HepG2 (cell line): ENCODE results near the gene IRF1. TPM values are rescaled to one million over a fixed set of nuclear protein-coding genes. Genes with fewer than 3 reads are reported as not detected.

Experiments
- ATAC-seq: fragments of 200-7000 bp; cut with Tn5 transposase; 3 replicates; pipeline ENCODE4 v1.9.1; 2020; ENCODE audit warnings: mild to moderate bottlenecking, moderate library complexity
- BruUV-seq: library from RNA; stranded (reverse); fragments of 400-500 nt; replicated peaks from 2 replicates; lab custom pipeline; 2021; lab: Mats Ljungman, UMichigan
- CTCF ChIA-PET: fragments of 300-600 bp; formaldehyde crosslinking; extraction: SDS; loops from one replicate; lab custom pipeline; 2021; ENCODE audit warnings: low total read pairs, inconsistent platforms, low intra/inter-chr PET ratio; lab: Yijun Ruan, JAX
- POLR2A ChIA-PET: fragments of 350-600 bp; sonication (Branson Sonifier 250); formaldehyde crosslinking; loops from one replicate; lab custom pipeline; 2020; ENCODE audit warnings: antibody characterized with exemption, inconsistent platforms; lab: Yijun Ruan, JAX
- DNase-seq: peaks from one replicate; pipeline ENCODE4 v3.0.0-alpha.2; 2015; ENCODE audit warnings: low spot score
- FAIRE-seq: peaks from 3 replicates; lab custom pipeline; 2011; peaks lifted over from hg19 to GRCh38; lab: Jason Lieb, UNC
- H2AFZ ChIP-seq: one replicate; pipeline ENCODE4 v1.6.1; 2011; ENCODE audit warnings: low read length, inconsistent platforms
- H3K27ac ChIP-seq: fragments of 300-600 bp; 3 replicates; pipeline ENCODE4 v1.8.0; 2011; ENCODE audit warnings: mixed run types, mild to moderate bottlenecking, mixed read lengths, low read length, inconsistent platforms; ENCODE audit not compliant: insufficient read depth; ENCODE audit errors: extremely low read length
- H3K27me3 ChIP-seq, 2 experiments: fragments of 200-600 bp in 1 of 2; 2 replicates in 1 of 2; 3 replicates in 1 of 2; pipeline versions ENCODE4 v1.6.0 to v1.8.0; 2011; ENCODE audit warnings: low read length in 2 of 2, mild to moderate bottlenecking in 2 of 2, moderate library complexity in 2 of 2, inconsistent platforms in 1 of 2; ENCODE audit not compliant: insufficient read depth in 2 of 2, control insufficient read depth in 1 of 2
- H3K36me3 ChIP-seq, 2 experiments: fragments of 200-600 bp in 1 of 2; replicated peaks in 1 of 2; 2 replicates in 1 of 2; 3 replicates in 1 of 2; pipeline versions ENCODE4 v1.5.1 to v1.8.0; 2011; ENCODE audit warnings: low read length in 2 of 2, inconsistent platforms in 1 of 2; ENCODE audit not compliant: insufficient read depth in 2 of 2, control insufficient read depth in 1 of 2
- H3K4me1 ChIP-seq: 2 replicates; pipeline ENCODE4 v1.5.1; 2012; ENCODE audit warnings: low read length, inconsistent platforms; ENCODE audit not compliant: insufficient read depth
- H3K4me2 ChIP-seq: 2 replicates; pipeline ENCODE4 v1.6.0; 2011; ENCODE audit warnings: low read depth, low read length, inconsistent platforms
- H3K4me3 ChIP-seq, 3 experiments: fragments of 200-600 bp in 1 of 3; sonication (generic), shearing (Covaris generic) in 1 of 3; replicated peaks in 1 of 3; 2 replicates each; pipeline ENCODE4 v1.5.1; 2011 to 2016; ENCODE audit warnings: low read length in 3 of 3, inconsistent platforms in 2 of 3, low read depth in 2 of 3, mild to moderate bottlenecking in 2 of 3, control low read depth in 1 of 3, mixed read lengths in 1 of 3; ENCODE audit not compliant: insufficient read depth in 1 of 3
- H3K79me2 ChIP-seq: one replicate; pipeline ENCODE4 v1.6.1; 2011; ENCODE audit warnings: low read length, inconsistent platforms; ENCODE audit not compliant: insufficient read depth
- H3K9ac ChIP-seq: 2 replicates; pipeline ENCODE4 v1.6.0; 2011; ENCODE audit warnings: mild to moderate bottlenecking, low read depth, low read length, inconsistent platforms; ENCODE audit not compliant: insufficient read depth
- H3K9me3 ChIP-seq: 2 replicates; pipeline ENCODE4 v1.5.1; 2012; ENCODE audit warnings: mild to moderate bottlenecking, low read length
- H4K20me1 ChIP-seq: 2 replicates; pipeline ENCODE4 v1.6.0; 2011; ENCODE audit warnings: inconsistent platforms, mild to moderate bottlenecking, low read length, moderate library complexity; ENCODE audit not compliant: insufficient read depth
- CBX5 ChIP-seq: sonication (generic); formaldehyde crosslinking; IDR thresholded peaks from 2 replicates; pipeline ENCODE4 v1.4.0; 2020; ENCODE audit warnings: missing genetic modification reagents, borderline replicate concordance
- DR1 ChIP-seq: sonication (generic); formaldehyde crosslinking; IDR thresholded peaks from 2 replicates; pipeline ENCODE4 v1.8.0; 2021; ENCODE audit warnings: mild to moderate bottlenecking, missing genetic modification reagents, inconsistent platforms
- GFI1 ChIP-seq: sonication (generic); formaldehyde crosslinking; IDR thresholded peaks from 2 replicates; pipeline ENCODE4 v1.5.0; 2020; ENCODE audit warnings: missing genetic modification reagents, mild to moderate bottlenecking, borderline replicate concordance
- RBM39 ChIP-seq: fragments of 200-400 bp; formaldehyde crosslinking; IDR thresholded peaks from one replicate; pipeline ENCODE4 v1.6.1; 2018; ENCODE audit warnings: antibody characterized with exemption, mild to moderate bottlenecking, low read depth, low read length; ENCODE audit not compliant: poor library complexity, severe bottlenecking
- RFXAP ChIP-seq: sonication (generic); formaldehyde crosslinking; IDR thresholded peaks from 2 replicates; pipeline ENCODE4 v1.4.0; 2020; ENCODE audit warnings: missing genetic modification reagents, borderline replicate concordance
- SIN3A ChIP-seq: IDR thresholded peaks from 2 replicates; pipeline ENCODE4 v1.6.1; 2011; ENCODE audit warnings: low read depth, mild to moderate bottlenecking, control low read depth, low read length, borderline replicate concordance
- SOX6 ChIP-seq, 2 experiments: fragments of 450-650 bp in 1 of 2; sonication (generic) in 1 of 2; formaldehyde crosslinking in 1 of 2; IDR thresholded peaks; 2 replicates each; pipeline versions ENCODE4 v1.4.0 to v1.6.1; 2017 to 2020; ENCODE audit warnings: antibody characterized with exemption in 1 of 2, mild to moderate bottlenecking in 1 of 2, missing genetic modification reagents in 1 of 2
- ZBTB7A ChIP-seq: sonication (generic); formaldehyde crosslinking; IDR thresholded peaks from 2 replicates; pipeline ENCODE4 v1.8.0; 2022; ENCODE audit warnings: mild to moderate bottlenecking, missing genetic modification reagents
- ZNF414 ChIP-seq: sonication (generic); formaldehyde crosslinking; IDR thresholded peaks from 2 replicates; pipeline ENCODE4 v1.5.0; 2020; ENCODE audit warnings: missing genetic modification reagents
- ZNF484 ChIP-seq: sonication (generic); formaldehyde crosslinking; IDR thresholded peaks from 2 replicates; pipeline ENCODE4 v1.5.1; 2020; ENCODE audit warnings: mild to moderate bottlenecking, low read depth, missing genetic modification reagents, borderline replicate concordance
- ZZZ3 ChIP-seq: sonication (generic); formaldehyde crosslinking; IDR thresholded peaks from 2 replicates; pipeline ENCODE4 v1.4.0; 2020; ENCODE audit warnings: missing genetic modification reagents, mild to moderate bottlenecking, borderline replicate concordance
- WGBS: methylation state at CpG from one replicate; pipeline ENCODE4 v1.1.6; 2017; ENCODE audit warnings: low lambda C conversion rate; 5-methylcytosine and 5-hydroxymethylcytosine counted together
- in situ Hi-C: cut with HindIII; loops from 2 replicates; pipeline ENCODE4 v1.10.0; 2017; ENCODE audit warnings: low pct_unique_long_range_greater_than_20kb; ENCODE audit not compliant: extremely low pct_ligation_motif_present
- intact Hi-C: fragments of 100-400 bp; cut with micrococcal nuclease; formaldehyde crosslinking; loops from one replicate; pipeline ENCODE4 v1.10.0; 2022; ENCODE audit not compliant: unreplicated experiment
- polyA plus RNA-seq, 8 experiments: library from polyadenylated mRNA; depleted of rRNA in 3 of 8; stranded (reverse) in 7 of 8; unstranded in 1 of 8; fragments of >200 nt; fragmentation: Illumina TruSeq in 4 of 8; extraction: Trizol in 4 of 8; gene quantifications; 2 replicates each; pipeline versions ENCODE4 v1.2.1 to v1.2.3, GENCODE V29; 2011 to 2016; ENCODE audit warnings: low read depth in 4 of 8, missing spikeins in 1 of 8, mixed read lengths in 1 of 8; ENCODE audit not compliant: insufficient read depth in 1 of 8
- total RNA-seq, 5 experiments: library from RNA; depleted of rRNA; stranded (reverse); fragments of >200 nt; fragmentation: Illumina TruSeq; extraction: Trizol; gene quantifications; 2 replicates each; pipeline ENCODE4 v1.2.3, GENCODE V29; 2016; ENCODE audit warnings: low read depth in 1 of 5
- TF ChIP-seq, protein P1 (sequence below): sonication (generic); formaldehyde crosslinking; IDR thresholded peaks from 2 replicates; pipeline ENCODE4 v1.4.0; 2020; ENCODE audit warnings: missing genetic modification reagents

The IRF1 gene
- total and polyA plus RNA-seq, 2 of the 13 experiments (the other 11 are each of a cell fraction or from before 2014, with no cell fraction given): 4.1 to 8.8 TPM

DNA sequence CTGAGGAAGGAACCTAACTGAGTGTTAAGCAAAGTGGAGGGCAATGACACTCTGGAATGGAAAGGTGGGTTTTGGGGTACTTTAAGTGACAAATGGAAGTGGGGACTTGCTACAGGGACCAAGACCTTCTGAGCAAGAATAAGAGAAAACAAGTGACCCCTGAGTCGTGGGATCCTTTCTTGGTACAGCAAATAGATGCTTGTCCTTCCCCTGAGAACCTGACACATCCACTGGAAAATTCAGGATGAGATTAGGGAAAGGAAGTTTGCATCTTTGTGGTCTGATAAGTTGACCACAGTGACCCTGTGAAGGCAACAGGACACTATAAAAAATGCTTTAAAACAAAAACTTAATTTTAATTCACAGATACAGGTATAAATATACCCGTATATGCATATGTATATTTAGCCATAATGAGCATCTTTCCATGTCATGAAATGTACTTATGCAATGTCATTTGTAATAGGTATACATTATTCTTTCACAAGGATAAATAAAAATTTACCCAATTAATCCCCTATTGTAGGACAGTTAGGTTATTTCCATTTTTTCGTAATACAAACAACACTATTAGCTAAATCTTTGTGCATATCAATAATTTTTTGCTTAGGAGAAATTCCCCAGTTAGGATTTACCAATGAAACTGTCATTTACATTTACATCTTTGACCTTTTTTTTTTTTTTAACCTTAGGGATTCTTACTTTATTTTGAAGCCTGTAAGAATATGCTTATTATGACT is 2.0 kb upstream of the IRF1 start (continued):
- no peak for TF ChIP-seq ZBTB7A (CRISPR knock-in tag)
- TF ChIP-seq RBM39: no peak

- intact Hi-C loops (loop anchor here (2.0 kb wide), 1 partner anchor 73 kb away; no protein-coding TSS in a partner anchor), in situ Hi-C loops (loop anchor here (10.0 kb wide), 3 partner anchors 67 to 197 kb away; partner anchors contain the start of gene SLC22A4)
- DNase-seq: no peak
- peak; percentile 5 for ATAC-seq
- peak overlapping the region; percentile 97 for H3K4me2 ChIP-seq
- peaks cover 3% of the 10 kb centered on the region; the same call in 1 of the 2 replicates for H4K20me1 ChIP-seq
- H3K4me1 ChIP-seq: peaks cover 45% of the 10 kb centered on the region
- no peaks in the 10 kb centered on the region for H3K9me3 ChIP-seq
- H3K9ac ChIP-seq: peak overlapping the region; percentile 73
- peaks cover 6% of the 10 kb centered on the region for H3K79me2 ChIP-seq
- no peak for FAIRE-seq
- peak overlapping the region; percentile 65 to 85 (median 65) for H3K4me3 ChIP-seq
- H3K27ac ChIP-seq: peak overlapping the region; percentile 54
- POLR2A ChIA-PET: interaction anchor here (0.9 to 5.2 kb wide), 19 partner anchors 9 to 198 kb away, joined by 3 to 99 read pairs (median 12); partner anchors contain the start of genes SLC22A4 and SLC22A5
- peaks cover 4 to 14% of the 10 kb centered on the region in 2 experiments; a peak in 4 of 5 replicates for H3K36me3 ChIP-seq
- TF ChIP-seq SIN3A (0 out of 2 replicates have a peak, but pooled peaks have one; percentile 43), ZNF414 (CRISPR knock-in tag) (0 out of 2 replicates have a peak, but pooled peaks have one; percentile 28), GFI1 (0 out of 2 replicates have a peak, but pooled peaks have one; percentile 7), SOX6 (IDR thresholded peaks at IDR 0.05) (no peak), SOX6 (CRISPR knock-in tag; IDR thresholded peaks at IDR 0.05) (0 out of 2 replicates have a peak, but pooled peaks have one; percentile 20), CBX5 (CRISPR knock-in tag) (0 out of 2 replicates have a peak, but pooled peaks have one; percentile 41), ZNF484 (CRISPR knock-in tag) (no peak), DR1 (no peak), RFXAP (no peak), ZZZ3 (CRISPR knock-in tag) (0 out of 2 replicates have a peak, but pooled peaks have one; percentile 15)
- TF ChIP-seq, protein P1, sequence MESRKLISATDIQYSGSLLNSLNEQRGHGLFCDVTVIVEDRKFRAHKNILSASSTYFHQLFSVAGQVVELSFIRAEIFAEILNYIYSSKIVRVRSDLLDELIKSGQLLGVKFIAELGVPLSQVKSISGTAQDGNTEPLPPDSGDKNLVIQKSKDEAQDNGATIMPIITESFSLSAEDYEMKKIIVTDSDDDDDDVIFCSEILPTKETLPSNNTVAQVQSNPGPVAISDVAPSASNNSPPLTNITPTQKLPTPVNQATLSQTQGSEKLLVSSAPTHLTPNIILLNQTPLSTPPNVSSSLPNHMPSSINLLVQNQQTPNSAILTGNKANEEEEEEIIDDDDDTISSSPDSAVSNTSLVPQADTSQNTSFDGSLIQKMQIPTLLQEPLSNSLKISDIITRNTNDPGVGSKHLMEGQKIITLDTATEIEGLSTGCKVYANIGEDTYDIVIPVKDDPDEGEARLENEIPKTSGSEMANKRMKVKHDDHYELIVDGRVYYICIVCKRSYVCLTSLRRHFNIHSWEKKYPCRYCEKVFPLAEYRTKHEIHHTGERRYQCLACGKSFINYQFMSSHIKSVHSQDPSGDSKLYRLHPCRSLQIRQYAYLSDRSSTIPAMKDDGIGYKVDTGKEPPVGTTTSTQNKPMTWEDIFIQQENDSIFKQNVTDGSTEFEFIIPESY (CRISPR knock-in tag): peak; percentile 52; the same call in 1 of the 2 replicates
- no TSS peak for BruUV-seq
- H3K27me3 ChIP-seq: no peaks in the 10 kb centered on the region
- no peak overlapping the region for H2AFZ ChIP-seq
- WGBS: 81% methylated on average over 15 of the region's 22 CpGs
- CTCF ChIA-PET: interaction anchor here (2.6 kb wide), 1 partner anchor 72 kb away, joined by 9 read pairs; no protein-coding TSS in a partner anchor
These were observed 1.1 kb upstream of the IRF1 start for GRCh38 chr5:132491368-132492364.
